ENCODE results near the gene GRWD1.

DNA sequence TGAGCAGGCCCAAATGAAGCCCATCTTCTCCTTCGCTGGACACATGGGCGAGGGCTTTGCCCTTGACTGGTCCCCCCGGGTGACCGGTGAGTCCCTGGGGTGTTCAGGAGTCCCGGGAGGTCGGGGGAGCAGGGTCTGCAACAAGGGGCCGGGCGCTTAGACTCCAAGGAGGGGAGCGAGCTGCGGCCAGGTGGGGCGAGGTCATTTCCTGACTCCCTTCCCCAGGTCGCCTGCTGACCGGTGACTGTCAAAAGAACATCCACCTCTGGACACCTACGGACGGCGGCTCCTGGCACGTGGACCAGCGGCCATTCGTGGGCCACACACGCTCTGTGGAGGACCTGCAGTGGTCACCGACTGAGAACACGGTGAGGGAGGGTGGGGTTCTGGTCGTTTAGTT is 4.7 kb downstream of the GRWD1 start:
- TF ChIP-seq MAFK (IDR thresholded peaks at IDR 0.05; ENCODE audit: partially characterized antibody) (no peak), RFX5 (IDR thresholded peaks at IDR 0.05) (no peak), CHD2 (IDR thresholded peaks at IDR 0.05; ENCODE audit: low read length, partially characterized antibody) (no peak), HOXB5 (CRISPR knock-in tag; IDR thresholded peaks at IDR 0.05) (no peak), SMC3 (IDR thresholded peaks at IDR 0.05) (no peak), MYC (IDR thresholded peaks at IDR 0.05; ENCODE audit: borderline replicate concordance, low read length) (no peak), ZFP36 (IDR thresholded peaks at IDR 0.05; ENCODE audit: borderline replicate concordance, partially characterized antibody) (no peak), PHF8 (IDR thresholded peaks at IDR 0.05; ENCODE audit: borderline replicate concordance, low read depth) (no peak), JUNB (IDR thresholded peaks at IDR 0.05) (no peak), HDAC2 (IDR thresholded peaks at IDR 0.05) (no peak)
- TF ChIP-seq, protein P1, sequence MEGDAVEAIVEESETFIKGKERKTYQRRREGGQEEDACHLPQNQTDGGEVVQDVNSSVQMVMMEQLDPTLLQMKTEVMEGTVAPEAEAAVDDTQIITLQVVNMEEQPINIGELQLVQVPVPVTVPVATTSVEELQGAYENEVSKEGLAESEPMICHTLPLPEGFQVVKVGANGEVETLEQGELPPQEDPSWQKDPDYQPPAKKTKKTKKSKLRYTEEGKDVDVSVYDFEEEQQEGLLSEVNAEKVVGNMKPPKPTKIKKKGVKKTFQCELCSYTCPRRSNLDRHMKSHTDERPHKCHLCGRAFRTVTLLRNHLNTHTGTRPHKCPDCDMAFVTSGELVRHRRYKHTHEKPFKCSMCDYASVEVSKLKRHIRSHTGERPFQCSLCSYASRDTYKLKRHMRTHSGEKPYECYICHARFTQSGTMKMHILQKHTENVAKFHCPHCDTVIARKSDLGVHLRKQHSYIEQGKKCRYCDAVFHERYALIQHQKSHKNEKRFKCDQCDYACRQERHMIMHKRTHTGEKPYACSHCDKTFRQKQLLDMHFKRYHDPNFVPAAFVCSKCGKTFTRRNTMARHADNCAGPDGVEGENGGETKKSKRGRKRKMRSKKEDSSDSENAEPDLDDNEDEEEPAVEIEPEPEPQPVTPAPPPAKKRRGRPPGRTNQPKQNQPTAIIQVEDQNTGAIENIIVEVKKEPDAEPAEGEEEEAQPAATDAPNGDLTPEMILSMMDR (IDR thresholded peaks at IDR 0.05) = no peak
- TF ChIP-seq, protein P2, sequence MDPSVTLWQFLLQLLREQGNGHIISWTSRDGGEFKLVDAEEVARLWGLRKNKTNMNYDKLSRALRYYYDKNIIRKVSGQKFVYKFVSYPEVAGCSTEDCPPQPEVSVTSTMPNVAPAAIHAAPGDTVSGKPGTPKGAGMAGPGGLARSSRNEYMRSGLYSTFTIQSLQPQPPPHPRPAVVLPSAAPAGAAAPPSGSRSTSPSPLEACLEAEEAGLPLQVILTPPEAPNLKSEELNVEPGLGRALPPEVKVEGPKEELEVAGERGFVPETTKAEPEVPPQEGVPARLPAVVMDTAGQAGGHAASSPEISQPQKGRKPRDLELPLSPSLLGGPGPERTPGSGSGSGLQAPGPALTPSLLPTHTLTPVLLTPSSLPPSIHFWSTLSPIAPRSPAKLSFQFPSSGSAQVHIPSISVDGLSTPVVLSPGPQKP (IDR thresholded peaks at IDR 0.05; ENCODE audit: low read depth, low read length) = no peak
